HG02938 (cell line): Measurements from ENCODE around the gene SLC12A7.
A peak's percentile ranks its signal among the peaks of the same experiment; 100 is the strongest.

Experiments
- ATAC-seq: cut with Tn5 transposase; IDR thresholded peaks from one replicate; pipeline ENCODE4 v1.9.1; 2021; ENCODE audit warnings: mild to moderate bottlenecking, moderate library complexity; ENCODE audit not compliant: unreplicated experiment

Gene SLC12A7

GRCh38 chr5:1112596-1113331 is 901 bp upstream of the SLC12A7 start:
- no peak for ATAC-seq

- ATAC-seq = peak; percentile 20
Measured at GRCh38 chr5:1111241-1111726, 579 bp downstream of the SLC12A7 start.

DNA sequence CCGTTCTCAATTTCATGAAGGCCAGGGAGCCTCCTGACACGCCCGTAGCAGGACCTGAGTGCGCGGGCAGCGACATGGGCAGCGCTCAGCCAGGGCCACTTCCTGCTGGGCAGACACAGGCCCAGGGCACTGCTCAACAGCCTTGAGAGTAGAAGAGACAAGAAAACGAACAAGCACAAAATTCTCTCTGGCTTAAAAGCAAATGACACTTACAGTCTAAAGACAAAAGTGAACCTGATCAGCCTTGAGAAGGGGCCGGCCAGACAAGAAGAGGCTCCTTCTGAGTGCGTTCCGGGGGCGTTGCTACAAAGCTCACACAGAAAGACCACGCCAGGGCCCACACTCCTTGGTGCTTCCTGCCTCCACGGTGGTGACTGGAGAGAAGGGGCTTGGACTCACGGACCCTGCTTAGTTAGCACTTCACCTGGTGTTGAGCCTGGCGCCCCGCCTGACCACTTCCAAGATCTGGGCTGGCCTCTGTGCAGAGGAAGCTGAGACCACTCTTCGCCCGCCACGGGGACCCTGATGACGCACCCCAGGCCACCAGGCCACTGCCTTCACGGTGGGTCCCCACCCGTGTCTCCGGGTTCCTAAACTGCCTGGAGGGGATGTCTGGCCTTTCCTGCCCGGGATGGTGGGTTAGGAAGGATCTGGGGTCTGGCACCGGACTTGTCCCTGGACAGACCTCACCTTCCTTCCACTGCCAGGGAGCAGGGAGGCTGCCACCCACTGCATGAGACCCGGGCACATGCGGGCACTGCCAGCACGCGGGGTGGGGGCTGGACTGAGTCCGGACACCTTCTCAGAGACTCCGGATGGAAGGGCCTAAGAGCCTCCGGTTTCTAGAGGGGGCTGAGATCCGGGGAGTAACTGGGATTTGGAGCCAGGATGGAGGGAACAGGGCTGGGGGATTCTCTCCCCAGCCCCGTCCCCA is 1.3 kb downstream of the SLC12A7 start:
- no peak for ATAC-seq

DNA sequence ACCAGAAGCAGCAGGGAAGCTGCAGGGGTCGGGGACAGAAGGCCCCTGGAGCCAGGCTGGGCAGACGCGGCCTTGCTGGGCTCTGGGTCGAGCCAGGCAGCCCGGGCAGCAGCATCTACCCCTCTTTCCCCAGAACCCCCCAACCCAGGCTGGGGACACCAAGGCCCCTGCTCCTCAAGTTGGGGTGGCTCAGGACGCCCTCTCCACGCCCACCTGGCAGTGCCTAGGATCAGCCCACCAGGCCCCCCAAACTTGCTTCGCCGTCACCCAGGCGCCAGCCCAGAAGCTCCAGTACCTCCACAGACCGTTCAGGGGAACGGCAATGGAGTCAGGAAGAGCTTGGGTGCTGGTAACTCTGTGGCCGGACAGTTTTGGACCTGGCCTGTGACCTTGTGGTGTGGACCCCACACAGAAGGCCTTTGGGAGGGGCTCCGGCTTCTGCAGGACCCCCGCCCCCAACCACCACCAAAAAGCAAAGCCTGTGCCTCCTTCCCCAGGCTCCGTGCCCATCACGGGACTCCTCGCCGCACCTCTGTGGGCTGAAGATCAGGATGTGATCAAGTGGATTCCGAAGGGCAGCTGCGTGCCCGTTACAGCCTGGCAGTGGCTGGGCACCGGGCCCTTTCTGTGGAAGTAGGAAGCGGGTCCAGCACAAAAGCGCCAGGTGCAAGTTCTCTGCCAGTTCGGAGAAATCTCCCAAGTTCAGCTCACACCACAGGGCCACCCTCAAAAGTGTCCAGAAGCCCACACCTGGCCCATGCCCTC is 2.1 kb downstream of the SLC12A7 start:
- ATAC-seq = no peak

DNA sequence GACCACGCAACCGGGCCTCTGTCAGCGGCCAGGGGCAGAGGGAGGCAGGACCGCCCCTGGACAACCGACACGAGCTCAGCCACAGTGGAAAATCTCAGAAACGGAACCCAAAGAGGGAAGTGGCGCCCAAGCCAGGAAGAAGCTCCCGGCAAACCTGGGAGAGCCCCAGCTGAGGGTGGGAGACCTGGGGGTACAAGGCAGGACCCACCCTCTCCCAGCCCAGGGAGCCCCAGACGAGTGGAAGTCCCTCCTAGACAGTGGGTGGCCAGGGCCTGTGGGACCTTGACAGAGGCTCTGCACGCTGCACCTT is 3.0 kb downstream of the SLC12A7 start:
- no peak for ATAC-seq

DNA sequence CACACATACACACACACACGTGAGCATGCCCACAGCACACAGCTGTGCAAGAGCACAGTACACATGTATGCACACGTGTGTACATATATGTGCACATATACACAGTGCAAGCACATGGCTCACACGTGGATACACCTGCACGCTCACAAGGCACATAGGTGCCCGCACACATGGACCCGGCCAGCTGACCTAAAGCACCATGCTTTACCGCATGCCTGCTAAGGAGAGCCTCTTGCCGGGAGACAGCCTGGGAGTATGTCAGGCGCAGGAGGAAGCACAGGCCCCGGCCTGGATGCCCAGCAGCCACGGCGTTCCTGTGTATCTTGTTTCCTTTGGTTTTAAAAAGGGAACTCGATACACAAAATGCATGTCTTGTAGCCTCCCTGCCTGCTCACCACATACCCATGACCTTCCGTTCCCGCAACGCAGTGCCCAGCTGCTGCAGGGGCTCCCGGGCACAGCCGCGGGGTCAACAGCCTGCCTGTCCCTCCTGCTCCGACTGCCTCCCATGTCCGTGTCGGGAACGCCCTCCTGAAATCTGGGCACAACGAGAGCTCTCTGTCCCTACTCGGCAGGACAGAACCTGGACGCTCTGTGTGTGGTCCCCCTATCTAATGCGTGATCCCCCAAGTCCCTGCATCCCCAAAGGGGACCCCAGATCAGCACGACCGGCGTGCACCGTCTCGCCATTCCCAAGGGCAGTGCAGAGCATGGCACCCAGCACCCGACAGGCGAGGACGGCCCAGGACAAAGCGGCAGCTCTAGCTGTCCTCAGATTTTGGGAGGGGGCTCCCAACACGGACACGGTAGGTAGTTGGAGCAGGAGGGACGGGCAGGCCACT is 3.6 kb downstream of the SLC12A7 start:
- ATAC-seq = no peak

DNA sequence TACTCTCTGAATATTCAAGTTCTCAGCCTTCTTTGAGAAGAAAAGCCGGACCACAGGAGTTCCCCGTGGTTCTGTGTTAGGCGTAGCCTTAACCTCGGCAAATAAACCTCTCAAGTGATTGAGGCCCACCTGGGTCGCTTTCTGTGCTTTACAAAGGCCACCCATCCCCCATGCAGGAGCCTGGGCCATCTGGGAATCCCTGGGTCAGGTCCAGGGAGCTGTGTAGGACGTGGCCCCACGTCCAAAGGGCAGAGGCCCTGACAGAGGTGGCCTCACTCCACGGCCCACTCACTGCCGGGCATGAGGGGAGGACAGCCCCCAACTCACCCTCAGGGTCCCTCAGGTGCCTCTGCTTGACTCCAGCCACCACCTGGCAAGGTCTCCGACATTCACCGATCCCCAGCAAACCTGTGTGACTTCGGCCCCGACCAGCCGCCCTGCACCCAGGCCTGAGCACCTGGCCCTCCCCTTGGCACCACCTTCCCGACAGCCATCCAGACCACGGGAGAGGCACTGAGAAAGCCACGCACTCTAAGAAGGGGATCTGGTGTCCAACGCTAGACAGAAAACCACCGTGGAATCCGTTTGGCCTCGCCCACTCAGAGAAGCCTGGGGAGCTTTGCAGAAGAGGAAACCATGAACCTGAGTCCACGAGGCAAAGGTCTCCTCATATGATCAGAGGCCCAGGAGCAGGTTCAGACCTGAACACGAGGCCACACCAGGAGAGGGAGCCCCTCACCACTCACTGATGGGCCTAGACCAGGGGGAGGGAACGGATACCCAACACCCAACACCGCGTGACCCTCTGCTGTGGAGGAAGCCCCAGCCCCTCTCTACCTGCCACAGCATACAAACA is 4.5 kb downstream of the SLC12A7 start:
- ATAC-seq = no peak

- no peak for ATAC-seq
Measured at GRCh38 chr5:1106385-1107166, 5.3 kb downstream of the SLC12A7 start.

- ATAC-seq = peak; percentile 57
Measured at GRCh38 chr5:1105350-1106265, 6.3 kb downstream of the SLC12A7 start.

DNA sequence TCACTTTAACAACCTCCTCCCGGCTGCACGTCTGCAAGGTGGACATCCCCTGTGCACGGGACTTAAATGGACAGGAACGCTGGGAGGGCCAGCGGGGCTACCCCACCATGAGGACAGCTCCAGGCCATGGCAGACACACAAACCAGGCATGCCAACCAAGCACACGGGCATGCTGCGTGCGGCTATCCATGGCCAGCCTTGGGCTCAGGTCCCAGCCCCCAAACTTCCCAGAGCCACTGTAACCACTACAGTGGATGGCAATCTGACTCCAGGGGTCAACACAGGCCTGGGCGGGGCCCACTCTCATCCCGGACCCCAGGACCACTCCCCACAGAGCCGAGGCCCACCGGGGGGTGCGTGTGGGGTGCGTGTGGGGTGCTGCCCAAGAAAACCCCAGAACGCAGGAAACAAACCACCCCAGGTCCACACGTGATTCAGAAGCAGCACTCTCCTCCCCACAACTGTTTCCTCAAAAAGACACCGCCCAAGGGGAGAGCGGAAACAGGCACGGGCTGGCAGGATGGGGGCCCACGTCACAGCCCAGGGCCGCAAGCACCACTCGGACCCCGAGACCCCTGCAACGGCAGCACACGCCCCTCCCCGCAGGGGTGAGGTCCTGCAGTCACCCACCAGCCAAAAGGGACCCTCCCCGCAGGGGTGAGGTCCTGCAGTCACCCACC is 7.4 kb downstream of the SLC12A7 start:
- ATAC-seq = no peak

- ATAC-seq = no peak
Measured at GRCh38 chr5:1103505-1104326, 8.1 kb downstream of the SLC12A7 start.

GRCh38 chr5:1103093-1103492 is 8.8 kb downstream of the SLC12A7 start:
- ATAC-seq = no peak

DNA sequence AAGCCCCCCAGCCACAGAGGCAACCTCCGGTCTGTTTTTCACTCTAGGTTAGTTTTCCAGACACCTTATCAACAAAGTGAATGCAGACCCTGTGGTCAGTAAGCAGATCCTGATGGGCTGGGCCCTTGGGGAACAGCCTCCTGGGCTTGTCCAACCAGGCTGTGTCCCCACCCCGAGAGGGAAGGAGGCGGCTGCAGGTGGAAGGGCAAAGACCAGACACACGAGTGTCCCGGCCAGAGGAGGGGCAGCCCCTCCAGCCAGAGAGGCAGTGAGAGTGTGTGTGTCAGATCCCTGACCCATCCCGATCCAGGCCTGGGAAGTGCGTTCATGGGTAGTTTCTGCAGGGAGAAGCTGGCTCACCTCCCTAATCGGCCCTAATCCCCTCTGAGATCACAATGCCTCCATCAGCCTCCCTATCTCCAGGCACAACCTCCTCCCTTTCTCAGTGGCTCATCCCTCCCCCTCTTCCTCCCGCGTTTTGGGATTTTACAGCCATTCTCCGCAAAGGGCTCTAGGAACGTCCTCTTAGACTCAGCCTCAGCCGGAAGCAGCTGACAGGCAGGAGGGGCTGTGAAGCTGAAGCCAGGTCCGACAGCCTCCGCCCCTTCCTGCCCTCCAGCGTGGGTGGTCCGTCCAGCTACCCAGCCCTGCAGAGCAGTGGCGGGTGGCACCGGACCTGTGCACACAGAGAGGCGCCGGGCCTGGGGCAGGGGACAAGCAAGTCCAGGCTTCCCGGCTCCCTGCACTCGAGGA is 9.7 kb downstream of the SLC12A7 start:
- no peak for ATAC-seq

- ATAC-seq = no peak
Measured at GRCh38 chr5:1100664-1101574, 10.9 kb downstream of the SLC12A7 start.
